ENCODE data around the gene HEPH.
"Not testable (repeated sequence)": the region's sequence is repeated elsewhere in the genome, so short reads cannot be mapped to it uniquely, and the experiment has no call there.

- TF ChIP-seq EZH2 (IDR thresholded peaks at IDR 0.05; ENCODE audit: low read depth, unreplicated experiment); POLR2AphosphoS5 (IDR thresholded peaks at IDR 0.05; ENCODE audit: low read depth); EZH2phosphoT487 (IDR thresholded peaks at IDR 0.05; ENCODE audit: unreplicated experiment); CREB1 (CRISPR knock-in tag; IDR thresholded peaks at IDR 0.05; ENCODE audit: low read depth); ZNF114 (CRISPR knock-in tag; IDR thresholded peaks at IDR 0.05): not testable (repeated sequence)
- TF ChIP-seq, protein P1, sequence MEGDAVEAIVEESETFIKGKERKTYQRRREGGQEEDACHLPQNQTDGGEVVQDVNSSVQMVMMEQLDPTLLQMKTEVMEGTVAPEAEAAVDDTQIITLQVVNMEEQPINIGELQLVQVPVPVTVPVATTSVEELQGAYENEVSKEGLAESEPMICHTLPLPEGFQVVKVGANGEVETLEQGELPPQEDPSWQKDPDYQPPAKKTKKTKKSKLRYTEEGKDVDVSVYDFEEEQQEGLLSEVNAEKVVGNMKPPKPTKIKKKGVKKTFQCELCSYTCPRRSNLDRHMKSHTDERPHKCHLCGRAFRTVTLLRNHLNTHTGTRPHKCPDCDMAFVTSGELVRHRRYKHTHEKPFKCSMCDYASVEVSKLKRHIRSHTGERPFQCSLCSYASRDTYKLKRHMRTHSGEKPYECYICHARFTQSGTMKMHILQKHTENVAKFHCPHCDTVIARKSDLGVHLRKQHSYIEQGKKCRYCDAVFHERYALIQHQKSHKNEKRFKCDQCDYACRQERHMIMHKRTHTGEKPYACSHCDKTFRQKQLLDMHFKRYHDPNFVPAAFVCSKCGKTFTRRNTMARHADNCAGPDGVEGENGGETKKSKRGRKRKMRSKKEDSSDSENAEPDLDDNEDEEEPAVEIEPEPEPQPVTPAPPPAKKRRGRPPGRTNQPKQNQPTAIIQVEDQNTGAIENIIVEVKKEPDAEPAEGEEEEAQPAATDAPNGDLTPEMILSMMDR (conservative IDR thresholded peaks at IDR 0.05; ENCODE audit: low read depth in 2 of 2) = not testable (repeated sequence)
- TF ChIP-seq, protein P2, sequence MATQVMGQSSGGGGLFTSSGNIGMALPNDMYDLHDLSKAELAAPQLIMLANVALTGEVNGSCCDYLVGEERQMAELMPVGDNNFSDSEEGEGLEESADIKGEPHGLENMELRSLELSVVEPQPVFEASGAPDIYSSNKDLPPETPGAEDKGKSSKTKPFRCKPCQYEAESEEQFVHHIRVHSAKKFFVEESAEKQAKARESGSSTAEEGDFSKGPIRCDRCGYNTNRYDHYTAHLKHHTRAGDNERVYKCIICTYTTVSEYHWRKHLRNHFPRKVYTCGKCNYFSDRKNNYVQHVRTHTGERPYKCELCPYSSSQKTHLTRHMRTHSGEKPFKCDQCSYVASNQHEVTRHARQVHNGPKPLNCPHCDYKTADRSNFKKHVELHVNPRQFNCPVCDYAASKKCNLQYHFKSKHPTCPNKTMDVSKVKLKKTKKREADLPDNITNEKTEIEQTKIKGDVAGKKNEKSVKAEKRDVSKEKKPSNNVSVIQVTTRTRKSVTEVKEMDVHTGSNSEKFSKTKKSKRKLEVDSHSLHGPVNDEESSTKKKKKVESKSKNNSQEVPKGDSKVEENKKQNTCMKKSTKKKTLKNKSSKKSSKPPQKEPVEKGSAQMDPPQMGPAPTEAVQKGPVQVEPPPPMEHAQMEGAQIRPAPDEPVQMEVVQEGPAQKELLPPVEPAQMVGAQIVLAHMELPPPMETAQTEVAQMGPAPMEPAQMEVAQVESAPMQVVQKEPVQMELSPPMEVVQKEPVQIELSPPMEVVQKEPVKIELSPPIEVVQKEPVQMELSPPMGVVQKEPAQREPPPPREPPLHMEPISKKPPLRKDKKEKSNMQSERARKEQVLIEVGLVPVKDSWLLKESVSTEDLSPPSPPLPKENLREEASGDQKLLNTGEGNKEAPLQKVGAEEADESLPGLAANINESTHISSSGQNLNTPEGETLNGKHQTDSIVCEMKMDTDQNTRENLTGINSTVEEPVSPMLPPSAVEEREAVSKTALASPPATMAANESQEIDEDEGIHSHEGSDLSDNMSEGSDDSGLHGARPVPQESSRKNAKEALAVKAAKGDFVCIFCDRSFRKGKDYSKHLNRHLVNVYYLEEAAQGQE (IDR thresholded peaks at IDR 0.05; ENCODE audit: unreplicated experiment) = not testable (repeated sequence)
- TF ChIP-seq, protein P3, sequence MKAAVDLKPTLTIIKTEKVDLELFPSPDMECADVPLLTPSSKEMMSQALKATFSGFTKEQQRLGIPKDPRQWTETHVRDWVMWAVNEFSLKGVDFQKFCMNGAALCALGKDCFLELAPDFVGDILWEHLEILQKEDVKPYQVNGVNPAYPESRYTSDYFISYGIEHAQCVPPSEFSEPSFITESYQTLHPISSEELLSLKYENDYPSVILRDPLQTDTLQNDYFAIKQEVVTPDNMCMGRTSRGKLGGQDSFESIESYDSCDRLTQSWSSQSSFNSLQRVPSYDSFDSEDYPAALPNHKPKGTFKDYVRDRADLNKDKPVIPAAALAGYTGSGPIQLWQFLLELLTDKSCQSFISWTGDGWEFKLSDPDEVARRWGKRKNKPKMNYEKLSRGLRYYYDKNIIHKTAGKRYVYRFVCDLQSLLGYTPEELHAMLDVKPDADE (IDR thresholded peaks at IDR 0.05) = not testable (repeated sequence)
These were observed 28.8 kb upstream of the HEPH start for GRCh38 chrX:66135284-66135683.
